ENCODE results near the gene RCAN2. TPM values are rescaled to one million over a fixed set of nuclear protein-coding genes. Genes with fewer than 3 reads are reported as not detected.

The RCAN2 gene
- polyA plus RNA-seq, 1 donor = 4.7 TPM

DNA sequence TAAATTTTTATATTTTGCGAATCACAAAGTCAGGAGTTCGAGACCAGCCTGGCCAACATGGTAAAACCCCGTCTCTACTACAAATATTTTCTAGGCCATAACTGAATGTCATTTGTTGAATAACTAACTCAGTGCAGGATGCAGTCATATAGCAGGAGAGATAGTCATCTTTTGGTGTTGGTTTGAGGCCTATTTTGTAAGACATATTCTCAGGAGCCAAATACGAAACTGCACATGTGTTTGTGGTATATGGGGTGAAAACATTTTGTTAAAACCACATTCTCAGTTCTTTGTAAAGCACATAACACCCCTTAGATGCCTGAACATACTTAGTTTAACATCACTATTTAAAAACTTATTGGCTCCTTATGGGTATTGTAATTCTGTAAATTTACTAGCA is 315.8 kb downstream of the RCAN2 start:
- Histone ChIP-seq H3K27ac (ENCODE audit: low read length) (no peak overlapping the region), H3K9me3 (ENCODE audit: control insufficient read depth, low read depth, low read length) (no peaks in the 10 kb centered on the region), H3K4me3 (ENCODE audit: low read length) (no peak overlapping the region), H3K27me3 (ENCODE audit: control insufficient read depth, insufficient read depth, low read length) (no peaks in the 10 kb centered on the region), H3K4me1 (ENCODE audit: control insufficient read depth, insufficient read depth, low read length) (peaks cover 3% of the 10 kb centered on the region), H3K36me3 (ENCODE audit: control insufficient read depth, insufficient read depth, low read length) (no peaks in the 10 kb centered on the region)
- DNase-seq = peak in 1 of 2 donors; percentile 12
- WGBS (ENCODE audit: insufficient coverage, low lambda C conversion rate) = no CpG with 5 or more reads among the region's 4 CpGs

- WGBS (ENCODE audit: insufficient coverage, low lambda C conversion rate) = 100% methylated on average over 2 of the region's 3 CpGs
- H3K27ac ChIP-seq (ENCODE audit: low read length) = no peak overlapping the region
- no peaks in the 10 kb centered on the region for H3K9me3 ChIP-seq (ENCODE audit: control insufficient read depth, low read depth, low read length)
- no peaks in the 10 kb centered on the region for H3K36me3 ChIP-seq (ENCODE audit: control insufficient read depth, insufficient read depth, low read length)
- peaks cover 3% of the 10 kb centered on the region for H3K4me1 ChIP-seq (ENCODE audit: control insufficient read depth, insufficient read depth, low read length)
- no peak overlapping the region for H3K4me3 ChIP-seq (ENCODE audit: low read length)
- DNase-seq = no peak
- H3K27me3 ChIP-seq (ENCODE audit: control insufficient read depth, insufficient read depth, low read length) = no peaks in the 10 kb centered on the region
Measured at GRCh38 chr6:46174904-46175303, 316.3 kb downstream of the RCAN2 start.

DNA sequence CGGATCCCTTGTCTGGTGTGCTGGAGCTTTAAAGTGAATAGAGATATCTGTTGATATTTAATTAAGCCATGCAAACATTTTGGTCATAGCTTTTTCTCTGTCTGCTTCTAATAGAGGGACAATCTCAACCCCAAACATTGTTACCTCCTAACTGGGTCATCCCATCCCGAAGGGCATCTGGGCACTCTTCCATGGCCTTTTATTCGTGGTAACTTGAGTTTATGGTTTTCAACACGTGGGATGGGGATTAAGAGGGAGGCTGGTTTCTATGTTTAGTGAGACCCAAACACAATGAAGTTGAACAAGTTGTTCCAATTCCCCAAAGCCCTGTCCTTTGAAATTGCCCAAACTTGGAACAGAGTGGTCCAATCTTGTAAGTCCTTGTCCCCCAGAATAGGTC is 319.1 kb downstream of the RCAN2 start:
- H3K9me3 ChIP-seq (ENCODE audit: control insufficient read depth, low read depth, low read length) = no peaks in the 10 kb centered on the region
- no peaks in the 10 kb centered on the region for H3K27me3 ChIP-seq (ENCODE audit: control insufficient read depth, insufficient read depth, low read length)
- H3K4me3 ChIP-seq (ENCODE audit: low read length) = no peak overlapping the region
- no peak overlapping the region for H3K27ac ChIP-seq (ENCODE audit: low read length)
- no peaks in the 10 kb centered on the region for H3K36me3 ChIP-seq (ENCODE audit: control insufficient read depth, insufficient read depth, low read length)
- DNase-seq = no peak
- peaks cover 3% of the 10 kb centered on the region for H3K4me1 ChIP-seq (ENCODE audit: control insufficient read depth, insufficient read depth, low read length)
- WGBS (ENCODE audit: insufficient coverage, low lambda C conversion rate) = 90% methylated on average over 2 of the region's 4 CpGs

Other genes starting within 250 kb of the RCAN2 start
- 3.4 TPM for gene CYP39A1, start 161.4 kb upstream of the RCAN2 start, polyA plus RNA-seq
- gene SLC25A27, start 161.5 kb upstream of the RCAN2 start, polyA plus RNA-seq = 52.9 TPM
- 0.45 TPM for gene TDRD6, start 196.4 kb upstream of the RCAN2 start, polyA plus RNA-seq
- 1.1 TPM for gene PLA2G7, start 243.9 kb upstream of the RCAN2 start, polyA plus RNA-seq

Measured in large intestine (tissue), 3 donors.